ENCODE results near the gene SLC7A6.

SLC7A6 gene

GRCh38 chr16:68319185-68319908 is 55.0 kb downstream of the SLC7A6 start:
- no peak for ATAC-seq
- TF ChIP-seq CSDC2 (CRISPR knock-in tag; IDR thresholded peaks at IDR 0.05): no peak
- TF ChIP-seq GLIS3 (CRISPR knock-in tag; IDR thresholded peaks at IDR 0.05): no peak
- no peak for TF ChIP-seq ESRRG (CRISPR knock-in tag; IDR thresholded peaks at IDR 0.05)
- no peak for TF ChIP-seq POU6F1 (CRISPR knock-in tag; IDR thresholded peaks at IDR 0.05; ENCODE audit: borderline replicate concordance, low read depth)
- TF ChIP-seq ISL1 (CRISPR knock-in tag; IDR thresholded peaks at IDR 0.05): no peak
- TF ChIP-seq ARNTL (CRISPR knock-in tag; IDR thresholded peaks at IDR 0.05; ENCODE audit: borderline replicate concordance, low read depth): no peak
- no peak for TF ChIP-seq SNAI2 (CRISPR knock-in tag; IDR thresholded peaks at IDR 0.05)
- TF ChIP-seq PATZ1 (CRISPR knock-in tag; IDR thresholded peaks at IDR 0.05; ENCODE audit: borderline replicate concordance): no peak
- no peak for TF ChIP-seq ZNF70 (CRISPR knock-in tag; IDR thresholded peaks at IDR 0.05)
- no peak for TF ChIP-seq ZNF8 (CRISPR knock-in tag; IDR thresholded peaks at IDR 0.05)

GRCh38 chr16:68324336-68324735 is 60.0 kb downstream of the SLC7A6 start:
- no peak for ATAC-seq
- TF ChIP-seq CSDC2 (CRISPR knock-in tag; IDR thresholded peaks at IDR 0.05) (no peak), ZNF70 (CRISPR knock-in tag; IDR thresholded peaks at IDR 0.05) (no peak), PPARA (CRISPR knock-in tag; IDR thresholded peaks at IDR 0.05; ENCODE audit: borderline replicate concordance) (no peak), CSRNP3 (CRISPR knock-in tag; IDR thresholded peaks at IDR 0.05) (no peak), SNAI2 (CRISPR knock-in tag; IDR thresholded peaks at IDR 0.05) (no peak), ZNF565 (CRISPR knock-in tag; conservative IDR thresholded peaks at IDR 0.05; ENCODE audit: low read depth) (no peak), GLIS3 (CRISPR knock-in tag; IDR thresholded peaks at IDR 0.05) (no peak), ZNF8 (CRISPR knock-in tag; IDR thresholded peaks at IDR 0.05) (no peak), ISL1 (CRISPR knock-in tag; IDR thresholded peaks at IDR 0.05) (no peak), ZC3H10 (CRISPR knock-in tag; IDR thresholded peaks at IDR 0.05) (no peak), ESRRG (CRISPR knock-in tag; IDR thresholded peaks at IDR 0.05) (no peak), PATZ1 (CRISPR knock-in tag; IDR thresholded peaks at IDR 0.05; ENCODE audit: borderline replicate concordance) (no peak), ZFP3 (CRISPR knock-in tag; IDR thresholded peaks at IDR 0.05) (no peak), RARB (CRISPR knock-in tag; IDR thresholded peaks at IDR 0.05) (no peak), OSR1 (CRISPR knock-in tag; IDR thresholded peaks at IDR 0.05) (no peak)

- ATAC-seq: no peak
- TF ChIP-seq CSDC2 (CRISPR knock-in tag; IDR thresholded peaks at IDR 0.05) (no peak), ESRRG (CRISPR knock-in tag; IDR thresholded peaks at IDR 0.05) (no peak), OSR1 (CRISPR knock-in tag; IDR thresholded peaks at IDR 0.05) (no peak), ARNTL (CRISPR knock-in tag; IDR thresholded peaks at IDR 0.05; ENCODE audit: borderline replicate concordance, low read depth) (no peak), CSRNP3 (CRISPR knock-in tag; IDR thresholded peaks at IDR 0.05) (no peak), POU6F1 (CRISPR knock-in tag; IDR thresholded peaks at IDR 0.05; ENCODE audit: borderline replicate concordance, low read depth) (no peak), BACH2 (CRISPR knock-in tag; IDR thresholded peaks at IDR 0.05; ENCODE audit: borderline replicate concordance) (no peak), GLIS3 (CRISPR knock-in tag; IDR thresholded peaks at IDR 0.05) (no peak), PATZ1 (CRISPR knock-in tag; IDR thresholded peaks at IDR 0.05; ENCODE audit: borderline replicate concordance) (no peak), ZNF565 (CRISPR knock-in tag; conservative IDR thresholded peaks at IDR 0.05; ENCODE audit: low read depth) (no peak), CREB5 (CRISPR knock-in tag; IDR thresholded peaks at IDR 0.05; ENCODE audit: low read depth) (no peak)
Observed at GRCh38 chr16:68324780-68325357, 60.5 kb downstream of the SLC7A6 start.

Data from SK-N-SH treated with all-trans-retinoic acid at 6 μM for 48 hours (cell line).